Right atrium auricular region (tissue), 2 donors: ENCODE results near the gene ARSB. TPM values are rescaled to one million over a fixed set of nuclear protein-coding genes. Genes with fewer than 3 reads are reported as not detected.

Experiments used
- DNase-seq: peaks from one replicate; pipeline ENCODE4 v3.0.0-alpha.2; 2019; ENCODE audit warnings: low spot score
- H3K27ac ChIP-seq, 2 donors: fragments of 200-600 bp; sonication (generic); 1 replicate in 1 of 2; 2 replicates in 1 of 2; pipeline ENCODE4 v1.5.1; 2016 to 2019
- H3K27me3 ChIP-seq, 2 donors: fragments of 200-600 bp; sonication (generic); one replicate each; pipeline versions ENCODE4 v1.5.1 to v1.6.0; 2017 to 2019
- H3K36me3 ChIP-seq: fragments of 200-600 bp; sonication (generic); one replicate; pipeline ENCODE4 v1.5.1; 2016
- H3K4me1 ChIP-seq, 2 donors: fragments of 200-600 bp; sonication (generic); one replicate each; pipeline versions ENCODE4 v1.5.1 to v1.6.0; 2017 to 2019
- H3K4me3 ChIP-seq, 2 donors: fragments of 200-600 bp; sonication (generic); 1 replicate in 1 of 2; 2 replicates in 1 of 2; pipeline ENCODE4 v1.5.1; 2017 to 2019; ENCODE audit warnings: mild to moderate bottlenecking in 1 of 2, moderate library complexity in 1 of 2
- H3K9me3 ChIP-seq, 2 donors: fragments of 200-600 bp; sonication (generic); one replicate each; pipeline ENCODE4 v1.5.1; 2019
- CTCF ChIP-seq, 2 donors: fragments of 200-600 bp; sonication (generic); IDR thresholded peaks; one replicate each; pipeline ENCODE4 v1.5.1; 2019; ENCODE audit warnings: antibody characterized with exemption in 2 of 2
- total RNA-seq, 2 donors: library from RNA; depleted of rRNA; stranded (reverse); fragments of >200 nt; gene quantifications; one replicate each; pipeline ENCODE4 v1.1.0, GENCODE V29; 2016

The ARSB gene
- total RNA-seq, 2 donors from 2014 or later = 11.5 to 16.4 TPM

GRCh38 chr5:78809444-78809843 is 175.7 kb downstream of the ARSB start:
- Histone ChIP-seq H3K9me3 (no peaks in the 10 kb centered on the region), H3K4me1 (peaks cover 0 to 16% of the 10 kb centered on the region in 2 donors), H3K36me3 (no peaks in the 10 kb centered on the region), H3K4me3 (no peak overlapping the region), H3K27me3 (no peaks in the 10 kb centered on the region), H3K27ac (no peak overlapping the region)
- no peak for TF ChIP-seq CTCF (IDR thresholded peaks at IDR 0.05)
- DNase-seq = no peak

- Histone ChIP-seq H3K36me3 (no peaks in the 10 kb centered on the region), H3K27ac (no peak overlapping the region), H3K4me1 (peaks cover 0 to 16% of the 10 kb centered on the region in 2 donors), H3K9me3 (no peaks in the 10 kb centered on the region), H3K4me3 (no peak overlapping the region), H3K27me3 (no peaks in the 10 kb centered on the region)
- no peak for DNase-seq
- TF ChIP-seq CTCF (IDR thresholded peaks at IDR 0.05) = no peak
Measured at GRCh38 chr5:78808818-78809217, 176.3 kb downstream of the ARSB start.

- DNase-seq = no peak
- H3K9me3 ChIP-seq = no peaks in the 10 kb centered on the region
- no peak overlapping the region for H3K27ac ChIP-seq
- no peaks in the 10 kb centered on the region for H3K27me3 ChIP-seq
- TF ChIP-seq CTCF (IDR thresholded peaks at IDR 0.05) = no peak
- H3K4me1 ChIP-seq = peaks cover 0 to 21% of the 10 kb centered on the region in 2 donors
- no peak overlapping the region for H3K4me3 ChIP-seq
- no peaks in the 10 kb centered on the region for H3K36me3 ChIP-seq
Measured at GRCh38 chr5:78808380-78808779, 176.7 kb downstream of the ARSB start.

- Histone ChIP-seq H3K27me3 (no peaks in the 10 kb centered on the region), H3K36me3 (no peaks in the 10 kb centered on the region), H3K9me3 (no peaks in the 10 kb centered on the region), H3K4me1 (peaks cover 0 to 22% of the 10 kb centered on the region in 2 donors), H3K4me3 (no peak overlapping the region), H3K27ac (no peak overlapping the region)
- no peak for TF ChIP-seq CTCF (IDR thresholded peaks at IDR 0.05)
- DNase-seq = no peak
Measured at GRCh38 chr5:78806544-78806943, 178.6 kb downstream of the ARSB start.

- no peaks in the 10 kb centered on the region for H3K9me3 ChIP-seq
- no peak overlapping the region for H3K27ac ChIP-seq
- TF ChIP-seq CTCF (IDR thresholded peaks at IDR 0.05) = no peak
- no peaks in the 10 kb centered on the region for H3K36me3 ChIP-seq
- H3K4me3 ChIP-seq = no peak overlapping the region
- peaks cover 0 to 22% of the 10 kb centered on the region in 2 donors for H3K4me1 ChIP-seq
- no peak for DNase-seq
- no peaks in the 10 kb centered on the region for H3K27me3 ChIP-seq
Measured at GRCh38 chr5:78805474-78806124, 179.5 kb downstream of the ARSB start.

GRCh38 chr5:78804995-78805394 is 180.1 kb downstream of the ARSB start:
- no peak for DNase-seq
- H3K9me3 ChIP-seq = no peaks in the 10 kb centered on the region
- TF ChIP-seq CTCF (IDR thresholded peaks at IDR 0.05) = no peak
- no peaks in the 10 kb centered on the region for H3K36me3 ChIP-seq
- H3K4me3 ChIP-seq = no peak overlapping the region
- no peak overlapping the region for H3K27ac ChIP-seq
- H3K4me1 ChIP-seq = peaks cover 0 to 16% of the 10 kb centered on the region in 2 donors
- no peaks in the 10 kb centered on the region for H3K27me3 ChIP-seq
